H9 (cell line): ENCODE measurements around the gene P2RY8. TPM values are rescaled to one million over a fixed set of nuclear protein-coding genes. Genes with fewer than 3 reads are reported as not detected.

Experiments used
- DNase-seq: peaks from one replicate; pipeline ENCODE4 v3.0.0-alpha.2; 2017
- H2AFZ ChIP-seq: one replicate; pipeline ENCODE4 v1.6.1; 2013; ENCODE audit warnings: mild to moderate bottlenecking, low read length, control low read depth, moderate library complexity
- H2AK5ac ChIP-seq: 2 replicates; pipeline ENCODE4 v1.6.1; 2013; ENCODE audit warnings: low read length, control low read depth, mixed read lengths; ENCODE audit not compliant: insufficient read length
- H2BK120ac ChIP-seq: one replicate; pipeline ENCODE4 v1.6.1; 2013; ENCODE audit warnings: low read depth, mild to moderate bottlenecking, low read length, control low read depth, inconsistent platforms; ENCODE audit not compliant: poor library complexity, severe bottlenecking
- H2BK12ac ChIP-seq: 2 replicates; pipeline ENCODE4 v1.6.1; 2013; ENCODE audit warnings: low read length, control low read depth, mixed read lengths, low read depth; ENCODE audit not compliant: insufficient read length
- H2BK15ac ChIP-seq: 2 replicates; pipeline ENCODE4 v1.6.1; 2013; ENCODE audit warnings: low read depth, low read length, control low read depth
- H2BK20ac ChIP-seq: one replicate; pipeline ENCODE4 v1.6.1; 2013; ENCODE audit warnings: low read depth, mild to moderate bottlenecking, low read length, control low read depth, inconsistent platforms; ENCODE audit not compliant: poor library complexity, severe bottlenecking
- H2BK5ac ChIP-seq: 2 replicates; pipeline ENCODE4 v1.6.1; 2013; ENCODE audit warnings: low read length, control low read depth, mixed read lengths; ENCODE audit not compliant: insufficient read length
- H3K14ac ChIP-seq: 2 replicates; pipeline ENCODE4 v1.6.1; 2013; ENCODE audit warnings: low read length, control low read depth; ENCODE audit not compliant: insufficient read depth
- H3K18ac ChIP-seq: 2 replicates; pipeline ENCODE4 v1.6.1; 2013; ENCODE audit warnings: low read depth, mild to moderate bottlenecking, mixed read lengths, low read length, control low read depth; ENCODE audit not compliant: insufficient read length
- H3K23ac ChIP-seq: 2 replicates; pipeline ENCODE4 v1.6.1; 2013; ENCODE audit warnings: low read length, control low read depth, mixed read lengths, low read depth; ENCODE audit not compliant: insufficient read length
- H3K23me2 ChIP-seq: 2 replicates; pipeline ENCODE4 v1.6.1; 2013; ENCODE audit warnings: low read depth, mild to moderate bottlenecking, mixed read lengths, low read length, control low read depth; ENCODE audit not compliant: insufficient read length, poor library complexity, severe bottlenecking
- H3K27ac ChIP-seq: 2 replicates; pipeline ENCODE4 v1.5.1; 2013; ENCODE audit warnings: low read length, control low read depth, mixed read lengths, low read depth; ENCODE audit not compliant: insufficient read length
- H3K27me3 ChIP-seq: 2 replicates; pipeline ENCODE4 v1.6.1; 2013; ENCODE audit warnings: low read length, control low read depth, inconsistent platforms; ENCODE audit not compliant: insufficient read depth
- H3K4ac ChIP-seq: 2 replicates; pipeline ENCODE4 v1.6.1; 2013; ENCODE audit warnings: low read depth, mild to moderate bottlenecking, control low read depth, inconsistent platforms, low read length, moderate library complexity
- H3K4me1 ChIP-seq: 2 replicates; pipeline ENCODE4 v1.6.1; 2013; ENCODE audit warnings: low read length, control low read depth, inconsistent platforms; ENCODE audit not compliant: insufficient read depth
- H3K4me2 ChIP-seq: 2 replicates; pipeline ENCODE4 v1.6.1; 2013; ENCODE audit warnings: low read length, control low read depth, mixed read lengths; ENCODE audit not compliant: insufficient read length, insufficient read depth
- H3K56ac ChIP-seq: 2 replicates; pipeline ENCODE4 v1.6.1; 2013; ENCODE audit warnings: low read depth, mild to moderate bottlenecking, mixed read lengths, low read length, control low read depth; ENCODE audit not compliant: insufficient read length
- H3K79me1 ChIP-seq: 2 replicates; pipeline ENCODE4 v1.6.1; 2013; ENCODE audit warnings: low read depth, mild to moderate bottlenecking, moderate library complexity, low read length, control low read depth, inconsistent platforms; ENCODE audit not compliant: insufficient read depth, poor library complexity, severe bottlenecking
- H3K79me2 ChIP-seq: 2 replicates; pipeline ENCODE4 v1.6.1; 2013; ENCODE audit warnings: low read length, control low read depth, inconsistent platforms; ENCODE audit not compliant: insufficient read depth
- H3K9ac ChIP-seq: 2 replicates; pipeline ENCODE4 v1.6.1; 2013; ENCODE audit warnings: low read length, control low read depth, mixed read lengths; ENCODE audit not compliant: insufficient read length; ENCODE audit errors: extremely low read depth
- H3K9me3 ChIP-seq: one replicate; pipeline ENCODE4 v1.6.1; 2013; ENCODE audit warnings: low read depth, low read length, inconsistent platforms; ENCODE audit not compliant: control insufficient read depth
- H3T11ph ChIP-seq: one replicate; pipeline ENCODE4 v1.6.1; 2013; ENCODE audit warnings: mild to moderate bottlenecking, low read length, control low read depth, inconsistent platforms
- H4K20me1 ChIP-seq: one replicate; pipeline ENCODE4 v1.6.1; 2013; ENCODE audit not compliant: control insufficient read depth, insufficient read length, insufficient read depth
- H4K5ac ChIP-seq: 2 replicates; pipeline ENCODE4 v1.6.1; 2013; ENCODE audit warnings: low read depth, mild to moderate bottlenecking, mixed read lengths, low read length, control low read depth; ENCODE audit not compliant: insufficient read length
- H4K8ac ChIP-seq: replicated peaks from 2 replicates; pipeline ENCODE4 v1.6.1; 2013; ENCODE audit warnings: low read length, control low read depth, mixed read lengths, low read depth; ENCODE audit not compliant: insufficient read length
- H4K91ac ChIP-seq: 2 replicates; pipeline ENCODE4 v1.6.1; 2013; ENCODE audit warnings: low read depth, mild to moderate bottlenecking, moderate library complexity, mixed read lengths, low read length, control low read depth; ENCODE audit not compliant: insufficient read length
- H3K27ac Mint-ChIP-seq, 3 experiments: 2 replicates in 2 of 3; 3 replicates in 1 of 3; pipeline ENCODE4 v1.8.0; 2020 to 2021; ENCODE audit warnings: mixed read lengths in 3 of 3, mild to moderate bottlenecking in 1 of 3, moderate library complexity in 1 of 3
- H3K27me3 Mint-ChIP-seq: 2 replicates; pipeline ENCODE4 v1.8.0; 2021; ENCODE audit warnings: low read depth, mild to moderate bottlenecking, moderate library complexity, mixed read lengths
- H3K36me3 Mint-ChIP-seq, 3 experiments: 2 replicates in 2 of 3; 3 replicates in 1 of 3; pipeline ENCODE4 v1.8.0; 2020 to 2021; ENCODE audit warnings: low read depth in 3 of 3, mixed read lengths in 3 of 3; ENCODE audit not compliant: insufficient read depth in 1 of 3
- H3K4me1 Mint-ChIP-seq, 2 experiments: 2 replicates each; pipeline ENCODE4 v1.8.0; 2020; ENCODE audit warnings: mixed read lengths in 2 of 2
- H3K4me3 Mint-ChIP-seq, 2 experiments: 2 replicates in 1 of 2; 3 replicates in 1 of 2; pipeline ENCODE4 v1.8.0; 2020 to 2021; ENCODE audit warnings: mild to moderate bottlenecking in 2 of 2, mixed read lengths in 2 of 2, moderate library complexity in 1 of 2
- H3K9me3 Mint-ChIP-seq, 2 experiments: 2 replicates in 1 of 2; 3 replicates in 1 of 2; pipeline ENCODE4 v1.8.0; 2020; ENCODE audit warnings: mild to moderate bottlenecking in 2 of 2, mixed read lengths in 2 of 2, moderate library complexity in 1 of 2
- CTCF ChIP-seq: fragments of 200-600 bp; sonication (generic); conservative IDR thresholded peaks from 3 replicates; pipeline ENCODE4 v1.8.0; 2021; ENCODE audit warnings: antibody characterized with exemption, mild to moderate bottlenecking
- WGBS: extraction: QIAGEN DNeasy Blood & Tissue Kit; methylation state at CpG from one replicate; pipeline ENCODE4 v1.1.7; 2013; ENCODE audit warnings: missing lambda C conversion rate, low lambda C conversion rate, mixed read lengths; ENCODE audit not compliant: insufficient read length; ENCODE audit errors: extremely low coverage; 5-methylcytosine and 5-hydroxymethylcytosine counted together
- total RNA-seq: library from RNA; stranded (reverse); gene quantifications from 2 replicates; pipeline ENCODE4 v1.2.1, GENCODE V29; 2021

P2RY8 gene
- total RNA-seq, 1 experiment from 2014 or later = not detected

- Histone ChIP-seq H4K8ac (no peak overlapping the region), H3K4ac (no peak overlapping the region), H3K4me1 (no peaks in the 10 kb centered on the region), H3K79me1 (no peaks in the 10 kb centered on the region), H2BK120ac (no peak overlapping the region), H2BK20ac (no peak overlapping the region), H4K91ac (no peak overlapping the region), H2BK12ac (no peak overlapping the region), H3K56ac (no peak overlapping the region), H3K27me3 (no peaks in the 10 kb centered on the region), H4K20me1 (no peaks in the 10 kb centered on the region), H2AK5ac (no peak overlapping the region), H3K79me2 (no peaks in the 10 kb centered on the region), H3K27ac (no peak overlapping the region), H3K9me3 (peaks cover 17% of the 10 kb centered on the region), H2BK15ac (no peak overlapping the region), H2AFZ (no peak overlapping the region), H3K18ac (no peak overlapping the region), H2BK5ac (no peak overlapping the region), H3K9ac (no peak overlapping the region), H4K5ac (no peak overlapping the region), H3K23me2 (no peaks in the 10 kb centered on the region), H3K4me2 (no peak overlapping the region), H3K14ac (no peak overlapping the region), H3K23ac (no peak overlapping the region), H3T11ph (no peak overlapping the region)
- no peak overlapping the region for H3K27ac Mint-ChIP-seq
- WGBS = no CpG with 5 or more reads among the region's 20 CpGs
- no peak for TF ChIP-seq CTCF
- DNase-seq = no peak
- peaks cover 44 to 56% (median 49%) of the 10 kb centered on the region in 3 experiments for H3K36me3 Mint-ChIP-seq
- H3K4me3 Mint-ChIP-seq = no peak overlapping the region
- peaks cover 3% of the 10 kb centered on the region for H3K27me3 Mint-ChIP-seq
- H3K4me1 Mint-ChIP-seq = peaks cover 9 to 12% of the 10 kb centered on the region in 2 experiments
- H3K9me3 Mint-ChIP-seq = peaks cover 15 to 18% of the 10 kb centered on the region in 2 experiments
Measured at GRCh38 chrX:1417921-1418771, 118.8 kb downstream of the P2RY8 start.
